Eye (tissue), 1 donor: ENCODE measurements around the gene LRRC74B.
"Not testable (repeated sequence)": the region's sequence is repeated elsewhere in the genome, so short reads cannot be mapped to it uniquely, and the experiment has no call there.

Source experiments
- DNase-seq: peaks from one replicate; pipeline ENCODE4 v3.0.0-alpha.2; 2015

The LRRC74B gene

GRCh38 chr22:21055880-21056319, 10.2 kb downstream of the LRRC74B start:
- no peak for DNase-seq

- DNase-seq, result not testable (repeated sequence)
Observed at GRCh38 chr22:21060363-21060762, 14.6 kb downstream of the LRRC74B start.

GRCh38 chr22:21061660-21062321, 16.0 kb downstream of the LRRC74B start:
- not testable (repeated sequence) for DNase-seq

- not testable (repeated sequence) for DNase-seq
Observed at GRCh38 chr22:21064425-21064824, 18.7 kb downstream of the LRRC74B start.

GRCh38 chr22:21064917-21065864, 19.4 kb downstream of the LRRC74B start:
- no peak for DNase-seq

- no peak for DNase-seq
Observed at GRCh38 chr22:21067075-21067900, 21.5 kb downstream of the LRRC74B start.

- DNase-seq, result no peak
Observed at GRCh38 chr22:21067901-21068680, 22.3 kb downstream of the LRRC74B start.

GRCh38 chr22:21068681-21069276, 23.0 kb downstream of the LRRC74B start:
- no peak for DNase-seq

GRCh38 chr22:21069375-21069774, 23.6 kb downstream of the LRRC74B start:
- DNase-seq, result no peak

GRCh38 chr22:21070690-21071615, 25.2 kb downstream of the LRRC74B start:
- DNase-seq, result no peak

GRCh38 chr22:21071796-21072195, 26.1 kb downstream of the LRRC74B start:
- DNase-seq, result not testable (repeated sequence)

GRCh38 chr22:21073023-21073422, 27.3 kb downstream of the LRRC74B start:
- DNase-seq, result no peak

GRCh38 chr22:21073482-21073881, 27.7 kb downstream of the LRRC74B start:
- DNase-seq, result no peak

- no peak for DNase-seq
Observed at GRCh38 chr22:21074102-21074715, 28.5 kb downstream of the LRRC74B start.

- DNase-seq, result no peak
Observed at GRCh38 chr22:21075516-21076138, 29.9 kb downstream of the LRRC74B start.

- no peak for DNase-seq
Observed at GRCh38 chr22:21076912-21077625, 31.3 kb downstream of the LRRC74B start.

- no peak for DNase-seq
Observed at GRCh38 chr22:21077884-21078508, 32.2 kb downstream of the LRRC74B start.

GRCh38 chr22:21078916-21079315, 33.2 kb downstream of the LRRC74B start:
- no peak for DNase-seq
